ENCODE data around the gene PODNL1.

Gene PODNL1

GRCh38 chr19:13929956-13930355 is 8.3 kb downstream of the PODNL1 start:
- Histone ChIP-seq H3K4me1 (ENCODE audit: control insufficient read depth, low read length) (no peaks in the 10 kb centered on the region), H3K27ac (ENCODE audit: low read depth, low read length) (no peak overlapping the region), H3K9me2 (replicated peaks; ENCODE audit: control insufficient read depth, low read length) (no peaks in the 10 kb centered on the region), H3K36me3 (ENCODE audit: control insufficient read depth, low read length) (peaks cover 23% of the 10 kb centered on the region), H4K20me1 (ENCODE audit: control insufficient read depth, insufficient read depth, low read depth, low read length) (no peaks in the 10 kb centered on the region), H3K4me3 (ENCODE audit: low read length) (no peak overlapping the region), H3K9me3 (ENCODE audit: control insufficient read depth, insufficient read depth, low read length) (no peaks in the 10 kb centered on the region), H3F3A (ENCODE audit: control insufficient read depth, insufficient read depth) (no peaks in the 10 kb centered on the region), H3K27me3 (ENCODE audit: control insufficient read depth, low read length) (no peaks in the 10 kb centered on the region), H3K4me2 (ENCODE audit: low read length) (no peak overlapping the region), H3K79me2 (ENCODE audit: control insufficient read depth, low read length) (no peaks in the 10 kb centered on the region)
- TF ChIP-seq CTCF (IDR thresholded peaks at IDR 0.05; ENCODE audit: low read depth, low read length, poor library complexity, severe bottlenecking), result no peak

GRCh38 chr19:13929340-13929739 is 8.9 kb downstream of the PODNL1 start:
- peaks cover 28% of the 10 kb centered on the region for H3K36me3 ChIP-seq (ENCODE audit: control insufficient read depth, low read length)

DNA sequence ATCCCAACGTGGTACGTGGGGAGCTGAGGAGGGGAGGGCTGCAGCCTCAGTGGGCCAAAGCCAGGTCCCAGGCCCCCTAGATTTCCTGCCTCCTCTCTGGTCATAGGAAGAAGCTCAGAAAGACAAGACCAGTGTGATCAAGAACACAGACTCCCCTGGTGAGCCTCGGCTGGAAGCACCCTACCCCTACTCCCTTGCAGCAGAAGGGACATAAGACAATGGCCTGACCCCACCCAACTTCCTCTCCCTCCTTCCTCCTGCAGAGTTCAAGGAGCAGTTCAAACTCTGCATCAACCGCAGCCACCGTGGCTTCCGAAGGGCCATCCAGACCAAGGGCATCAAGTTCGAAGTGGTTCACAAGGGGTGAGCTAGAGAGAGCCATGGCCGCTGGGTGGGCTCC is 11.5 kb downstream of the PODNL1 start:
- Histone ChIP-seq H3K36me3 (ENCODE audit: control insufficient read depth, low read length) (peaks cover 46% of the 10 kb centered on the region), H3K9me3 (ENCODE audit: control insufficient read depth, insufficient read depth, low read length) (no peaks in the 10 kb centered on the region), H3K27me3 (ENCODE audit: control insufficient read depth, low read length) (no peaks in the 10 kb centered on the region), H3K4me3 (ENCODE audit: low read length) (no peak overlapping the region), H3K79me2 (ENCODE audit: control insufficient read depth, low read length) (no peaks in the 10 kb centered on the region), H3K9me2 (replicated peaks; ENCODE audit: control insufficient read depth, low read length) (no peaks in the 10 kb centered on the region), H3F3A (ENCODE audit: control insufficient read depth, insufficient read depth) (no peaks in the 10 kb centered on the region), H3K27ac (ENCODE audit: low read depth, low read length) (no peak overlapping the region), H3K4me2 (ENCODE audit: low read length) (no peak overlapping the region), H4K20me1 (ENCODE audit: control insufficient read depth, insufficient read depth, low read depth, low read length) (no peaks in the 10 kb centered on the region), H3K4me1 (ENCODE audit: control insufficient read depth, low read length) (no peaks in the 10 kb centered on the region)
- TF ChIP-seq EZH2phosphoT487 (IDR thresholded peaks at IDR 0.05; ENCODE audit: borderline replicate concordance, low read length), result no peak
- no peak for TF ChIP-seq CTCF (IDR thresholded peaks at IDR 0.05; ENCODE audit: low read depth, low read length, poor library complexity, severe bottlenecking)

More at GRCh38 chr19:13929340-13929739, 8.9 kb downstream of the PODNL1 start:
- H3K4me1 ChIP-seq (ENCODE audit: control insufficient read depth, low read length), result no peaks in the 10 kb centered on the region
- TF ChIP-seq EZH2phosphoT487 (IDR thresholded peaks at IDR 0.05; ENCODE audit: borderline replicate concordance, low read length) (no peak), CTCF (IDR thresholded peaks at IDR 0.05; ENCODE audit: low read depth, low read length, poor library complexity, severe bottlenecking) (no peak)
- H3K9me3 ChIP-seq (ENCODE audit: control insufficient read depth, insufficient read depth, low read length), result no peaks in the 10 kb centered on the region
- H3F3A ChIP-seq (ENCODE audit: control insufficient read depth, insufficient read depth), result no peaks in the 10 kb centered on the region
- H3K9me2 ChIP-seq (replicated peaks; ENCODE audit: control insufficient read depth, low read length), result no peaks in the 10 kb centered on the region
- H3K27me3 ChIP-seq (ENCODE audit: control insufficient read depth, low read length), result no peaks in the 10 kb centered on the region
- H3K4me2 ChIP-seq (ENCODE audit: low read length), result no peak overlapping the region
- no peaks in the 10 kb centered on the region for H4K20me1 ChIP-seq (ENCODE audit: control insufficient read depth, insufficient read depth, low read depth, low read length)
- H3K79me2 ChIP-seq (ENCODE audit: control insufficient read depth, low read length), result no peaks in the 10 kb centered on the region
- no peak overlapping the region for H3K4me3 ChIP-seq (ENCODE audit: low read length)
- H3K27ac ChIP-seq (ENCODE audit: low read depth, low read length), result no peak overlapping the region

DNA sequence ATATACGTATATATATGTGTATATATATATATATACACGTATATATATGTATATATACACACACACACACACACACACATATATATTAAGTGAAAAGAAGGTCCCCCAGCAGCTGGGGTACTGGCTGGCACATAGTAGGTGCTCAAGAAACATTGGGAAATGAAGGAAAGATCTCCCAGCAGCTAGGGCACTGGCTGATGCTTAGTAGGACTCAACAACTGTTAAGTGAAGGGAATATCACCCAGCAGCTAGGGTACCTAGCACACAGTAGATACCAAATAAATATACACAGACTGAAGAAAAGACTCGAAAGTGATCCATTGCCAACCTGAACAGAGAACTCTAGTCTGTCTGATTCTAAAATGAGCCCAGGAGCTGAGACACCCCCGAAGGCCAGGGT is 12.2 kb downstream of the PODNL1 start:
- Histone ChIP-seq H3K36me3 (ENCODE audit: control insufficient read depth, low read length) (peaks cover 53% of the 10 kb centered on the region), H3K4me1 (ENCODE audit: control insufficient read depth, low read length) (peaks cover 4% of the 10 kb centered on the region), H3K9me3 (ENCODE audit: control insufficient read depth, insufficient read depth, low read length) (peaks cover 4% of the 10 kb centered on the region; the same call in 1 of the 2 replicates), H3K27me3 (ENCODE audit: control insufficient read depth, low read length) (no peaks in the 10 kb centered on the region), H3K27ac (ENCODE audit: low read depth, low read length) (no peak overlapping the region), H3K9me2 (replicated peaks; ENCODE audit: control insufficient read depth, low read length) (no peaks in the 10 kb centered on the region), H3K4me2 (ENCODE audit: low read length) (no peak overlapping the region), H3K4me3 (ENCODE audit: low read length) (no peak overlapping the region), H4K20me1 (ENCODE audit: control insufficient read depth, insufficient read depth, low read depth, low read length) (no peaks in the 10 kb centered on the region), H3K79me2 (ENCODE audit: control insufficient read depth, low read length) (no peaks in the 10 kb centered on the region), H3F3A (ENCODE audit: control insufficient read depth, insufficient read depth) (no peaks in the 10 kb centered on the region)
- TF ChIP-seq CTCF (IDR thresholded peaks at IDR 0.05; ENCODE audit: low read depth, low read length, poor library complexity, severe bottlenecking) (no peak), EZH2phosphoT487 (IDR thresholded peaks at IDR 0.05; ENCODE audit: borderline replicate concordance, low read length) (no peak)
